ENCODE data around the gene TRAPPC8.

- TF ChIP-seq, protein P1, sequence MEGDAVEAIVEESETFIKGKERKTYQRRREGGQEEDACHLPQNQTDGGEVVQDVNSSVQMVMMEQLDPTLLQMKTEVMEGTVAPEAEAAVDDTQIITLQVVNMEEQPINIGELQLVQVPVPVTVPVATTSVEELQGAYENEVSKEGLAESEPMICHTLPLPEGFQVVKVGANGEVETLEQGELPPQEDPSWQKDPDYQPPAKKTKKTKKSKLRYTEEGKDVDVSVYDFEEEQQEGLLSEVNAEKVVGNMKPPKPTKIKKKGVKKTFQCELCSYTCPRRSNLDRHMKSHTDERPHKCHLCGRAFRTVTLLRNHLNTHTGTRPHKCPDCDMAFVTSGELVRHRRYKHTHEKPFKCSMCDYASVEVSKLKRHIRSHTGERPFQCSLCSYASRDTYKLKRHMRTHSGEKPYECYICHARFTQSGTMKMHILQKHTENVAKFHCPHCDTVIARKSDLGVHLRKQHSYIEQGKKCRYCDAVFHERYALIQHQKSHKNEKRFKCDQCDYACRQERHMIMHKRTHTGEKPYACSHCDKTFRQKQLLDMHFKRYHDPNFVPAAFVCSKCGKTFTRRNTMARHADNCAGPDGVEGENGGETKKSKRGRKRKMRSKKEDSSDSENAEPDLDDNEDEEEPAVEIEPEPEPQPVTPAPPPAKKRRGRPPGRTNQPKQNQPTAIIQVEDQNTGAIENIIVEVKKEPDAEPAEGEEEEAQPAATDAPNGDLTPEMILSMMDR (IDR thresholded peaks at IDR 0.05; ENCODE audit: poor library complexity, severe bottlenecking) = no peak
- TF ChIP-seq EP300 (conservative IDR thresholded peaks at IDR 0.05; ENCODE audit: poor library complexity, severe bottlenecking) (no peak), EZH2 (IDR thresholded peaks at IDR 0.05; ENCODE audit: borderline replicate concordance, insufficient read depth, low read length, poor library complexity, severe bottlenecking) (no peak), SMC3 (conservative IDR thresholded peaks at IDR 0.05; ENCODE audit: poor library complexity) (no peak), POLR2AphosphoS5 (IDR thresholded peaks at IDR 0.05) (no peak)
Measured at GRCh38 chr18:31828613-31829012, 114.3 kb downstream of the TRAPPC8 start.

Measured in neural cell (in vitro differentiated cells).